SK-N-SH (cell line): ENCODE data around the gene DUSP1. TPM values are rescaled to one million over a fixed set of nuclear protein-coding genes. Genes with fewer than 3 reads are reported as not detected.
"Not testable (repeated sequence)": the region's sequence is repeated elsewhere in the genome, so short reads cannot be mapped to it uniquely, and the experiment has no call there.

Experiments
- CTCF ChIA-PET: fragments of 300-600, 350-600 bp; formaldehyde crosslinking; extraction: SDS; loops from one replicate; lab custom pipeline; 2021; lab: Yijun Ruan, JAX
- POLR2A ChIA-PET: fragments of 350-600 bp; sonication (Branson Sonifier 250); formaldehyde crosslinking; extraction: SDS; loops from one replicate; lab custom pipeline; 2020; ENCODE audit warnings: antibody characterized with exemption, inconsistent platforms; lab: Yijun Ruan, JAX
- DNase-seq: peaks from one replicate; pipeline ENCODE4 v3.0.0; 2012
- H2AFZ ChIP-seq: fragments of 200-600 bp; sonication (generic); 2 replicates; pipeline ENCODE4 v1.8.1; 2016; ENCODE audit warnings: antibody characterized with exemption, mild to moderate bottlenecking, low read depth
- H3F3A ChIP-seq: fragments of 200-600 bp; sonication (generic); replicated peaks from 2 replicates; pipeline ENCODE3; 2016; ENCODE audit warnings: antibody characterized with exemption, mild to moderate bottlenecking; ENCODE audit not compliant: insufficient read depth
- H3K27ac ChIP-seq, 2 experiments: fragments of 200-500 bp in 1 of 2; fragments of 200-600 bp in 1 of 2; sonication (Bioruptor generic) in 1 of 2; sonication (generic), shearing (Covaris generic) in 1 of 2; 2 replicates each; pipeline versions ENCODE4 v1.5.1 to v1.6.1; 2014 to 2016; ENCODE audit warnings: low read depth in 2 of 2, inconsistent platforms in 1 of 2, low read length in 1 of 2, mild to moderate bottlenecking in 1 of 2, mixed read lengths in 1 of 2
- H3K27me3 ChIP-seq: fragments of 200-600 bp; sonication (generic), shearing (Covaris generic); 2 replicates; pipeline ENCODE4 v1.6.1; 2016; ENCODE audit warnings: mixed run types; ENCODE audit not compliant: insufficient read depth
- H3K36me3 ChIP-seq, 2 experiments: fragments of 200-500 bp in 1 of 2; fragments of 200-600 bp in 1 of 2; sonication (Bioruptor generic) in 1 of 2; sonication (generic) in 1 of 2; replicated peaks in 1 of 2; 2 replicates each; pipeline versions ENCODE3 to v1.5.1; 2014 to 2016; ENCODE audit warnings: low read length in 1 of 2, mild to moderate bottlenecking in 1 of 2; ENCODE audit not compliant: insufficient read depth in 2 of 2, control insufficient read depth in 1 of 2
- H3K4me1 ChIP-seq, 2 experiments: fragments of 200-500 bp in 1 of 2; fragments of 200-600 bp in 1 of 2; sonication (Bioruptor generic) in 1 of 2; sonication (generic), shearing (Covaris generic) in 1 of 2; 2 replicates each; pipeline versions ENCODE4 v1.5.1 to v1.6.1; 2014 to 2016; ENCODE audit warnings: low read depth in 1 of 2, low read length in 1 of 2, mixed run types in 1 of 2; ENCODE audit not compliant: insufficient read depth in 2 of 2, control insufficient read depth in 1 of 2
- H3K4me2 ChIP-seq: fragments of 200-600 bp; sonication (generic), shearing (Covaris generic); 2 replicates; pipeline ENCODE4 v1.6.1; 2017; ENCODE audit warnings: mixed run types
- H3K4me3 ChIP-seq, 2 experiments: fragments of 200-500 bp in 1 of 2; fragments of 200-600 bp in 1 of 2; sonication (Bioruptor generic) in 1 of 2; sonication (generic), shearing (Covaris generic) in 1 of 2; 2 replicates each; pipeline versions ENCODE4 v1.5.1 to v1.8.1; 2014 to 2016; ENCODE audit warnings: low read depth in 2 of 2, inconsistent platforms in 1 of 2, low read length in 1 of 2, mild to moderate bottlenecking in 1 of 2, mixed read lengths in 1 of 2, moderate library complexity in 1 of 2
- H3K79me2 ChIP-seq: fragments of 200-600 bp; sonication (generic); 2 replicates; pipeline ENCODE4 v1.8.1; 2017; ENCODE audit warnings: mild to moderate bottlenecking; ENCODE audit not compliant: insufficient read depth
- H3K9ac ChIP-seq: fragments of 200-600 bp; sonication (generic); 2 replicates; pipeline ENCODE4 v1.6.1; 2017; ENCODE audit warnings: mixed run types
- H3K9me2 ChIP-seq: fragments of 200-600 bp; sonication (generic); 2 replicates; pipeline ENCODE4 v1.6.1; 2017; ENCODE audit warnings: mixed run types
- H3K9me3 ChIP-seq: fragments of 200-600 bp; sonication (generic); 2 replicates; pipeline ENCODE4 v1.6.1; 2017; ENCODE audit warnings: mixed run types, mild to moderate bottlenecking, moderate library complexity
- H4K20me1 ChIP-seq: fragments of 200-600 bp; sonication (generic); 2 replicates; pipeline ENCODE4 v1.6.1; 2017; ENCODE audit warnings: mild to moderate bottlenecking, mixed run types; ENCODE audit not compliant: insufficient read depth
- GATA2 ChIP-seq: sonication (generic); formaldehyde crosslinking; IDR thresholded peaks from 2 replicates; pipeline ENCODE4 v1.5.0; 2020; ENCODE audit warnings: mild to moderate bottlenecking, missing genetic modification reagents
- IRF3 ChIP-seq: fragments of 150-350 bp; IDR thresholded peaks from 2 replicates; pipeline ENCODE4 v1.6.1; 2016; ENCODE audit warnings: mild to moderate bottlenecking, low read depth, low read length
- PBX3 ChIP-seq: IDR thresholded peaks from 2 replicates; pipeline ENCODE4; 2012
- RCOR1 ChIP-seq: fragments of 150-350 bp; IDR thresholded peaks from 2 replicates; pipeline ENCODE4 v1.6.1; 2017; ENCODE audit warnings: antibody characterized with exemption, low read length
- REST ChIP-seq: IDR thresholded peaks from 2 replicates; pipeline ENCODE4 v1.6.1; 2012; ENCODE audit warnings: mild to moderate bottlenecking, low read depth, low read length, moderate library complexity
- RXRA ChIP-seq: IDR thresholded peaks from 2 replicates; pipeline ENCODE4 v1.4.0; 2012; ENCODE audit warnings: low read depth, mild to moderate bottlenecking, borderline replicate concordance
- SIN3A ChIP-seq: IDR thresholded peaks from 2 replicates; pipeline ENCODE4 v1.6.1; 2012; ENCODE audit warnings: low read depth, mild to moderate bottlenecking, low read length, moderate library complexity, borderline replicate concordance
- TCF12 ChIP-seq: IDR thresholded peaks from 2 replicates; pipeline ENCODE4 v1.4.0; 2012
- WGBS: methylation state at CpG from one replicate; pipeline ENCODE4 v1.1.6; 2017; ENCODE audit warnings: low lambda C conversion rate; 5-methylcytosine and 5-hydroxymethylcytosine counted together
- polyA plus RNA-seq, 3 experiments: library from polyadenylated mRNA; depleted of rRNA; stranded (reverse); fragments of >200 nt; gene quantifications; 2 replicates each; pipeline ENCODE4 v1.2.3, GENCODE V29; 2012

Gene DUSP1
- polyA plus RNA-seq, 1 of the 3 experiments (the other 2 are of a cell fraction), result 455 TPM

GRCh38 chr5:172786736-172787462, 15.9 kb upstream of the DUSP1 start:
- peaks cover 9% of the 10 kb centered on the region for H3F3A ChIP-seq
- H3K79me2 ChIP-seq, result no peaks in the 10 kb centered on the region
- no peaks in the 10 kb centered on the region for H3K36me3 ChIP-seq
- no peak overlapping the region for H3K4me2 ChIP-seq
- no peak for DNase-seq
- no peak for TF ChIP-seq PBX3
- H3K4me3 ChIP-seq, result no peak overlapping the region
- H3K9me3 ChIP-seq, result no peaks in the 10 kb centered on the region
- no peak overlapping the region for H3K9ac ChIP-seq
- ChIA-PET POLR2A (no interaction called here), CTCF (interaction anchor here (0.6 kb wide), 1 partner anchor 72 kb away, joined by 3 read pairs; no protein-coding TSS in a partner anchor)
- 95% methylated on average over 9 of the region's 9 CpGs for WGBS
- no peaks in the 10 kb centered on the region for H3K9me2 ChIP-seq
- H2AFZ ChIP-seq, result no peak overlapping the region
- H3K27ac ChIP-seq, result no peak overlapping the region
- no peaks in the 10 kb centered on the region; a peak in 1 of 4 replicates for H3K4me1 ChIP-seq
- H3K27me3 ChIP-seq, result no peaks in the 10 kb centered on the region
- H4K20me1 ChIP-seq, result no peaks in the 10 kb centered on the region

GRCh38 chr5:172785429-172786088, 14.6 kb upstream of the DUSP1 start:
- Histone ChIP-seq H3K9ac (no peak overlapping the region), H3K4me2 (no peak overlapping the region), H3K4me3 (no peak overlapping the region), H3K79me2 (no peaks in the 10 kb centered on the region), H2AFZ (no peak overlapping the region), H3K9me2 (no peaks in the 10 kb centered on the region), H3K4me1 (no peaks in the 10 kb centered on the region; a peak in 1 of 4 replicates), H3K27me3 (no peaks in the 10 kb centered on the region), H3F3A (peaks cover 10% of the 10 kb centered on the region), H3K27ac (no peak overlapping the region), H3K36me3 (no peaks in the 10 kb centered on the region), H4K20me1 (no peaks in the 10 kb centered on the region), H3K9me3 (no peaks in the 10 kb centered on the region)
- no peak for DNase-seq
- 68% methylated on average over 7 of the region's 7 CpGs for WGBS
- POLR2A ChIA-PET, result no interaction called here
- CTCF ChIA-PET, result interaction anchor here (1.0 to 1.6 kb wide), 3 partner anchors 11 to 72 kb away, joined by 3 to 5 read pairs (median 4); no protein-coding TSS in a partner anchor
- TF ChIP-seq IRF3 (no peak), REST (no peak), GATA2 (CRISPR knock-in tag) (no peak), TCF12 (no peak), SIN3A (no peak), RCOR1 (no peak), PBX3 (no peak), RXRA (no peak)

- 95% methylated on average over 3 of the region's 4 CpGs for WGBS
Observed at GRCh38 chr5:172784162-172784561, 13.2 kb upstream of the DUSP1 start.

More at GRCh38 chr5:172784162-172784561, 13.2 kb upstream of the DUSP1 start:
- ChIA-PET POLR2A (interaction anchor here (0.6 kb wide), 1 partner anchor 91 kb away, joined by 5 read pairs; no protein-coding TSS in a partner anchor), CTCF (interaction anchor here (1.0 to 1.6 kb wide), 3 partner anchors 12 to 71 kb away, joined by 3 to 6 read pairs (median 5); no protein-coding TSS in a partner anchor)
- not testable (repeated sequence) for H3K9ac ChIP-seq, H3K4me1 ChIP-seq, H2AFZ ChIP-seq, H3K4me2 ChIP-seq, H3K27ac ChIP-seq, H3K36me3 ChIP-seq, H3K9me3 ChIP-seq, DNase-seq, H3K79me2 ChIP-seq, H3K4me3 ChIP-seq, H4K20me1 ChIP-seq, H3K27me3 ChIP-seq, H3K9me2 ChIP-seq
- peaks cover 10% of the 10 kb centered on the region for H3F3A ChIP-seq
